Pons (tissue), 1 donor: ENCODE measurements around the gene REST.
A peak's percentile ranks its signal among the peaks of the same experiment; 100 is the strongest.
"Not testable (repeated sequence)": the region's sequence is repeated elsewhere in the genome, so short reads cannot be mapped to it uniquely, and the experiment has no call there.

Source experiments
- DNase-seq: peaks from one replicate; pipeline ENCODE4 v3.0.0-alpha.2; 2016; ENCODE audit warnings: low spot score

The REST gene

GRCh38 chr4:56907489-56908205, at the start of gene REST:
TSS of gene REST (plus strand) at chr4:56907900. CDS start at chr4:56910639, 2,739 bp downstream.
- DNase-seq, result peak; percentile 53

GRCh38 chr4:56859841-56860240, 47.9 kb upstream of the REST start:
- DNase-seq, result no peak

- no peak for DNase-seq
Measured at GRCh38 chr4:56860781-56861180, 46.9 kb upstream of the REST start.

GRCh38 chr4:56861360-56861759, 46.3 kb upstream of the REST start:
- DNase-seq, result no peak

- DNase-seq, result no peak
Measured at GRCh38 chr4:56863441-56864139, 44.1 kb upstream of the REST start.

- DNase-seq, result no peak
Measured at GRCh38 chr4:56870946-56871345, 36.8 kb upstream of the REST start.

GRCh38 chr4:56871371-56871866, 36.3 kb upstream of the REST start:
- peak; percentile 44 for DNase-seq

GRCh38 chr4:56874166-56874565, 33.5 kb upstream of the REST start:
- DNase-seq, result no peak

- DNase-seq, result no peak
Measured at GRCh38 chr4:56874923-56875322, 32.8 kb upstream of the REST start.

GRCh38 chr4:56876264-56876663, 31.4 kb upstream of the REST start:
- no peak for DNase-seq

- no peak for DNase-seq
Measured at GRCh38 chr4:56879996-56880395, 27.7 kb upstream of the REST start.

GRCh38 chr4:56880572-56880971, 27.1 kb upstream of the REST start:
- DNase-seq, result no peak

- DNase-seq, result not testable (repeated sequence)
Measured at GRCh38 chr4:56884511-56884910, 23.2 kb upstream of the REST start.

- no peak for DNase-seq
Measured at GRCh38 chr4:56892691-56893090, 15.0 kb upstream of the REST start.

GRCh38 chr4:56897842-56898241, 9.9 kb upstream of the REST start:
- not testable (repeated sequence) for DNase-seq

- not testable (repeated sequence) for DNase-seq
Measured at GRCh38 chr4:56900186-56900585, 7.5 kb upstream of the REST start.

GRCh38 chr4:56902703-56903102, 5.0 kb upstream of the REST start:
- DNase-seq, result no peak

GRCh38 chr4:56905796-56906195, 1.9 kb upstream of the REST start:
- DNase-seq, result no peak

- DNase-seq, result peak; percentile 12
Measured at GRCh38 chr4:56906489-56907393, 959 bp upstream of the REST start.

GRCh38 chr4:56908206-56909085, 746 bp downstream of the REST start:
- DNase-seq, result peak; percentile 37
